HG02970 (cell line): ENCODE results near the gene ZBED2.
"Not testable (repeated sequence)": the region's sequence is repeated elsewhere in the genome, so short reads cannot be mapped to it uniquely, and the experiment has no call there.

Experiments
- ATAC-seq: cut with Tn5 transposase; IDR thresholded peaks from one replicate; pipeline ENCODE4 v1.9.1; 2021; ENCODE audit warnings: mild to moderate bottlenecking, moderate library complexity, moderate number of reproducible peaks; ENCODE audit not compliant: unreplicated experiment, low FRiP score

The ZBED2 gene

DNA sequence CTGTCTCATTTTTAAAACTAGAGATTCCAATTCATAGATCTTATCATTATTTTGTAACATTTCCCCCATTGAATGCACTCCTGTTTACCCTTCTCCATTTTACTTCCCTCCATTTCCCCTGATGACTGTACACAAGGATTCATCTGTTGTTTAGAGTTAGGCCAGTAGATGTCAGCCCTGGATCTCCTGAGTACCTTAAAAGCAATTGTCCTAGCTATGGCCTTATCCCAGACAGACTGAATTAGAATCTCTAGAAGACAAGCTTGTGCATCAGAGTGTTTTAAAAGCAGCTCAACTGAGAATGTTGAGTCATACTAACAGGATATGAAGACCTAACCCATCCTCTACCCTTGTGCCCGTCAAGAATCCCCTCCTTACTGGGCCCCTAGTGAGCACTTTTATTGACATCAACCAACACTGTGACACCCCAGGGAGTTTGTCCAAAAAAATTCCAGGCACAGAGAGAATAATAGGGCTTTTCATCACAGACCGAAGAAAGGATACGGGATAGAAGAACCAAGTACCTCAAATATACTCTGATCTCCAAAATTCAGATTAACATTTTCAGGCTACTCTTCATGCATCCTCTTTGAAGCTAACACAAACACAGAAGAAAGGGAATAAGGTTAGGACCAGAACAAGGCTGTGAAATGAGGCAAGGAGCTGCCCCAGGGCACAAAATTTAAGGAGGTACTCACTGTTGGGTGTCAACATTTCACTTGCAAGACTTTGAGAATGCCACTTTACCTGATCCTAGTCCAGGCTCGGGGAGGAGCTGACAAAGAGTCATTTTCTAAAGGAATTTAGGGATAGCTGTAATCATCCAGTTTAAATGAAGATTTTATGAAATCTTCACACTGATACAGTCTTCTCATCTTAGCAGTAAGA, 17.1 kb downstream of the ZBED2 start:
- peak; percentile 75 for ATAC-seq

DNA sequence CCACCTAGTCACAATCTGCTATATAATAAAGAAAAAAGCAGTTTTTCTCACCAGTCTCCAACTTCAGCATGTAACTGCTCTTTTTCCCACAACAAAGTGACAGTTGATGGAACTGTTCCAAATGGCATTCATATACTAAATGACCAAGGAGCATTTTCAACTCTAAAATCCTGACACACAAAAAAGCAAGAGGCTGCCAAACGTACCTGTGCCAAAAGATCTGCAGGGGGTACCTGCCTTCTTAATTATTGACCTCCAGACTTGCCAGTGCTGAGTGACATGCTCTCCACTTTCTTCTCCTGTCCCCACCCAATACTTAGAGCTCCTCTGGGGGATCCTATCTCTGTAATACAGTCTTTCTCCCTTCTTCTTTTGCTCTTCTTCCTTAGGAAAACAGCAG, 18.0 kb downstream of the ZBED2 start:
- ATAC-seq: no peak

DNA sequence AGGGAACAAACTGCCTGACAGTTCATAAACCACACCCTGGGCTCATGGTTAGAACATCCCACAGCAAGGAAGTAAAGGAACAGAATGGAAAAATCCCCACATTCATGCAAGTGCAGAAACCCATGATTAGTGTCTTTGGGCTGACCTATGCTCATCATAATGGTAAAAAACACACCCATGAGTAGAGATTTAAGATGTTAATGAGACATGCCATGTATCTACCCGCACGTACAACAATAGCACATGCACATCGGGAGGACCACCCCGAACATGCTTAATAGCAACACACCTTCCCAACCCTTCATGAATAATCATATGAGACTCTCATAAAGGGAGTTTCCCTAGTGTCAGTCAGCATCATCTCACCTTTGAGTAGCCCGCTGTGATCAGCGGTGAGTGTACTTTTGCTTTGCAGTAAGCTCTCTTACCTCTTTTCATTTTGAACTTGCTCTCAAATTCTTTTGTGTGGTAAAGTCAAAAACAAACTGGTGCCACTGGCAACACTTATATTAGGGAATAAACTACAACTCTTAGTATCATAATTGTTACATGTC, 23.2 kb downstream of the ZBED2 start:
- ATAC-seq: no peak

DNA sequence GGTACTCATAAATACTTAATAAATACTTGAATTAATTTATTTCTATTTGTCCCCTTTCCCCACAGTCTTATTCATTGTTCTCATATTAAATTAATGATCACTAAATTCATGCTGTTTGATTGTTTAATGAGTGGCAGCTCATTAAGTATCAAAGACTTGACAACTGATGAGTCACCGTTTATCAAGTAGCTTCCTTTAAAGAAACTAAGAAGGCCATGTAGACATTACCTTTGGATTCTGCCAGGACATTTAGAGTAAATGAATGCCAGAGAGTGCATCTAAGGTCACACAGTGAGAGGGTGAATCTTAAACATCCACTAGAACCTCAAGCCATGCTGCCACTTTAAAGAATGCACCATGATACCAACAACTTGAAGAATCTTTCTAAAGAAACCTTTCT, 23.9 kb downstream of the ZBED2 start:
- ATAC-seq: no peak

DNA sequence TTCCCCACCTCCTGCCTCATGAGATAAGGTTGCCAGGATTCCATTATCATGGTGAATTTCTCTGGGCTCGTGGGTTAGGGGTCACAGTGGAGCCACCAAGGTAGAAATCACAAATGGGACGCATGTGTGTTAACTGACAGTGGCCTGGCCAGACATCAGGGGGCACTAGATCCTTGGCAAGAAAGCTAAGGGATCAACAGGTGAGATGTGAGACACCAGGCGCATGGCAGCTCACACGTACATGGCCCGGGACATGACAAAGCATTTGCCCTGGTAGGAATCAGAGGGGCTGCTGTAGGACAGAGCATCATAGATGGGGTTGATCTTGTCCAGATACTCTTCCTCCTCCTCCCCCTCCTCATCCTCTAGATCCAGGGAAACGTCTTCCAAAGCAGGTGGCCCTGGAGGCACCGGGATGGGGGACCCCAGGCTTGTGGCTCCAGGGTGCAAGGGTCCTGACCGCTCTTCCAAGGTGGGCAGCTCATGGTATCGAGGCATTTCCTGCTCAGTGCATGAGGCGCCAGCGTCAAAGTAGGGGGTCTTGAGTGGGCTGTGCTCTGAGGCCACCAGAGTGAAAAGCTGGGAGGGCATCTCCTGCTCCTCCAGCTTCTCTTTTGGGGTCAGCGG, 24.6 kb downstream of the ZBED2 start:
- ATAC-seq: no peak

DNA sequence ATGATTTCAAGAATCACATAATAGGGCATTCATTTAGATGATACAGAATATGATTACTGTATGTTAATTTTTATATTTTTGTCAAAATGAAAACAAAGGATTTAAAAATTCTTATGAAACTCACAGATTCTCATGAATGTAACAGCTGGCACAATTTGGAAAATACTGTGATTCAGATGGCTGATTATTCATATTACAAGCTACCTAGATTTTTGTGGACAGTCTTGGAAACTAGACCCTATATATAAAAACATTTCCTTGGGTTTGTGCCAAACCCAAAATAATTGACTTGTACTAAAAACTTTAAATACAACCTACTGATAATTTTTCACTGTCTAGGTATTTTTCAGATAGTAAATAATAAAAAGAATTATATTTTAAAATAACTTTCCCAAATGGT, 26.2 kb downstream of the ZBED2 start:
- ATAC-seq: no peak

DNA sequence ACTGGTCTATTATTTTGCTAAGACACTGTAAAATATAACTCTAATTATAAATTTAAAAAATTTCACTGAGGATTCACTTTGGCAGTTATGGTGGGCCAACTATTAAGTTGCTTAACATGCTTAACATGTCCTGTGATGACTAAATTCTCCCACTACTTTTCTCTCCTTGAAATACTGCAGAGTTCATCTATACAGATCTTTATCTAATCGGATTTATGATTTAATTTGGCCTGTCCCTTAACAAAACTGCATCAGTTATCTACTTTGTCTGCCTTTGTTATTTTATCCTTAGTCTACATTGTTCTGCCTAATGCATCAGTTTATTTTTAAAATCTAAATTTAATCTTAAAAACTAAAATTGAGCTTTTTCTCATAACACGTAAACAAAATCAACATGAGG, 26.8 kb downstream of the ZBED2 start:
- ATAC-seq: no peak

DNA sequence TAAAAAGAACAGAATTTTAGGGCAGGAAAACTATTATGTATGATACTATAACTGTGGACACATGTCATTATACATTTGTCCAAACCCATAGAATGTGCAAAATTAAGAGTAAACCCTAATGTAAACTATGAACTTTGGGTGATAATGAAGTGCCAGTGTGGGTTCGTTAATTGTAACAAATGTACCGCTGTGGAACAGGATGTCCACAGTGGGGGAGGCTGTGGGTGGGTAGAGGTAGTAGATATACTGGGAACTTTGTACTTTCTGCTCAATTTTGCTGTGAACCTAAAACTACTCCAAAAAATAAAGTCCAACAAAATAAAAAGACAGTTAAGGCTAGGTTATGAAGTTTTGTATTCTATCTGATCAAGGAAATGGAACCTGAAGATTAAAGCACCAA, 28.3 kb downstream of the ZBED2 start:
- ATAC-seq: no peak

DNA sequence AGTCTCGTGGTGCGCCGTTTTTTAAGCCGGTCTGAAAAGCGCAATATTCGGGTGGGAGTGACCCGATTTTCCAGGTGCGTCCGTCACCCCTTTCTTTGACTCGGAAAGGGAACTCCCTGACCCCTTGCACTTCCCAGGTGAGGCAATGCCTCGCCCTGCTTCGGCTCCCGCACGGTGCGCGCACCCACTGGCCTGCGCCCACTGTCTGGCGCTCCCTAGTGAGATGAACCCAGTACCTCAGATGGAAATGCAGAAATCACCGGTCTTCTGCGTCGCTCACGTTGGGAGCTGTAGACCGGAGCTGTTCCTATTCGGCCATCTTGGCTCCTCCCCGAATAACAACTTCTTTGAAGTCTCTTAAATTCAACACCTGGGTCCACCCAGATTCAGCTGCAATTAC, 33.2 kb downstream of the ZBED2 start:
- not testable (repeated sequence) for ATAC-seq

DNA sequence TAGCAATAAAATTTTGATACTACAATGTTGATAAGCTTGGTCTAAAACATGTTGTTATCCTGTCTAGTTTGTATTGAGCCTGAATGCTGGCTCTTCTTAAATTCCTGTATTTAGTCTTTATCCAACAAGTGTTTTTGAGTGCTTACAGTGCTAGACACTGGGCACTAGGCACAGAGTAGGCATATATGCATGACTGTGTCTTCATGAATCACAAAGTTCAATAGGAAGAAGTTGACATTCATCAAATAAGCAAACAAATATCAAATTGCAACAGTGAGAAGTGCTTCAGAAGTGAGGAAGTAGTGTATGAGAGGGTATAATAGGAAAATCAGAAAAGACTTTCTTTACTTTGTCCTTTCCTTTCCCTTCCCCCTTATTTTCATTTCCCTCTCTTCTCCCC, 46.4 kb downstream of the ZBED2 start:
- no peak for ATAC-seq

DNA sequence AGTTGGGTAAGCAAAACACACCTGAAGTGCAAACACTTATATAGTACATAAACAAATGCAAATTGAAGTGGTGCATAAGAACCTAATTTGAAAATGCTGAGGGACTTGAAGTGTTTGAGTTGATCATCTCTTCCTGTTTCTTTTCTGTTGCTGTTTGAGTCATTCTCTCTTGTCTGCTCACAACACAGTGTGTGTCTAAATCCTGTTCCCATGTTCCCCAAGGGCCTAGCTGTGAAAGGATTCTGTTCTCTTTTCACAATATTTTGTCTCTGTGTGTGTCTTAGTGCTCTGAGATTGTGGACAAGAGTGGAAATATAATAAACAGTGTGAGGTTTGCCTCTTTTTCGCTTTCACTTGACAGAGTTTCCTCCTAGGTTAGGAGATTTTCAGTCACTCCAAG, 47.1 kb downstream of the ZBED2 start:
- peak; percentile 75 for ATAC-seq

DNA sequence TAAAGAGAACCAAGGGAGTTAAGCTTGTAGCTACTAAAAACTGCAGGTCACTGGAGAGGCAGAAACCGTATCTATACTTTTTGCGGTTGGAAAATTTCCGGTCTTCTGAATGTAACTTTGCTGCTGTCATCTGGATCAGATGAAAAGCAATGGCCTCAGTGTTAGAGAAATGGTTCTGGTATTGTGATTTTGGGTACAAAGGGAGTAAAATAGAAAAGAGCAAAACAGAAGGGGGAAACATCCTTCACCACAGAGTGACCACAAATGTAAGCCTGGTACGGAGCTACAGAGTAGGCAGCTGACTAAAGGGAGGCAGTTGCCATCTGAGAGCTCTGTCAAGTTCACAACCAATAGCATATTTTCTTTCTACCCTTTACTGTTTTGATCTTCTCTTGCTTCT, 47.5 kb downstream of the ZBED2 start:
- ATAC-seq: peak; percentile 72

DNA sequence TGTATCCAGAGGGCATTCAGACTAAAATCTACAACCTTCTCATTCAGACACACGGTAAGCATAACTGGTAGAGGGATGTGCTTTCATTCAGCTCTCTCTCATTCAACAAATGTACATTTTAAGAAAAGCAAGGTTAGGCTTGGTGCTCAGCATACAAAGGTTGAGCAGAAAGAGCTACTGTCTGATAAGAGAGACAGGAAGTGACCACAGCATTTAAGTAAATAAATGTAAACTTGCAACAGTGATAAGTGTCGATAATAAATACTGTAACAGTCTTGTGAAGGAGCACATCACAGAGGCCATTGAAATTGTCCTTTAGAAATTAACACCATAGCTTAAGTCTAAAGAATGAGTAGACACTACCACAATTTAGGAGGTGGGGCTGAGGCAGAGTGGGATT, 49.8 kb downstream of the ZBED2 start:
- no peak for ATAC-seq
